CD4-positive, alpha-beta T cell treated with Interleukin-12 subunit alpha and Interleukin-12 subunit beta, for 1 hour (primary cell): ENCODE data around the gene LYPD8.
"Not testable (repeated sequence)": the region's sequence is repeated elsewhere in the genome, so short reads cannot be mapped to it uniquely, and the experiment has no call there.

Experiments used
- DNase-seq: peaks from one replicate; pipeline ENCODE4 v3.0.0-alpha.2; 2020

The LYPD8 gene

GRCh38 chr1:248755517-248755916 lies at the start of gene LYPD8:
Gene LYPD8, minus strand, starts transcription at chr1:248755759. Its CDS starts 4,678 bp downstream, at chr1:248751081.
- DNase-seq = no peak

GRCh38 chr1:248804771-248805681 lies 49.5 kb upstream of the LYPD8 start:
- DNase-seq = no peak

GRCh38 chr1:248803501-248803900 lies 47.9 kb upstream of the LYPD8 start:
- not testable (repeated sequence) for DNase-seq

GRCh38 chr1:248802454-248802853 lies 46.9 kb upstream of the LYPD8 start:
- DNase-seq = no peak

GRCh38 chr1:248800459-248800858 lies 44.9 kb upstream of the LYPD8 start:
- no peak for DNase-seq

- no peak for DNase-seq
Measured at GRCh38 chr1:248798791-248799190, 43.2 kb upstream of the LYPD8 start.

GRCh38 chr1:248794663-248795062 lies 39.1 kb upstream of the LYPD8 start:
- DNase-seq = not testable (repeated sequence)

- no peak for DNase-seq
Measured at GRCh38 chr1:248793592-248793991, 38.0 kb upstream of the LYPD8 start.

GRCh38 chr1:248792342-248792741 lies 36.8 kb upstream of the LYPD8 start:
- no peak for DNase-seq

GRCh38 chr1:248791010-248791409 lies 35.5 kb upstream of the LYPD8 start:
- DNase-seq = no peak

- DNase-seq = no peak
Measured at GRCh38 chr1:248790456-248790855, 34.9 kb upstream of the LYPD8 start.

- DNase-seq = not testable (repeated sequence)
Measured at GRCh38 chr1:248789337-248789736, 33.8 kb upstream of the LYPD8 start.

- no peak for DNase-seq
Measured at GRCh38 chr1:248788327-248788726, 32.8 kb upstream of the LYPD8 start.

- no peak for DNase-seq
Measured at GRCh38 chr1:248787430-248787829, 31.9 kb upstream of the LYPD8 start.

- no peak for DNase-seq
Measured at GRCh38 chr1:248786156-248786555, 30.6 kb upstream of the LYPD8 start.

- no peak for DNase-seq
Measured at GRCh38 chr1:248783367-248783766, 27.8 kb upstream of the LYPD8 start.

- DNase-seq = no peak
Measured at GRCh38 chr1:248782416-248783141, 27.0 kb upstream of the LYPD8 start.

- DNase-seq = no peak
Measured at GRCh38 chr1:248779350-248779749, 23.8 kb upstream of the LYPD8 start.

- DNase-seq = no peak
Measured at GRCh38 chr1:248778906-248779305, 23.3 kb upstream of the LYPD8 start.

- no peak for DNase-seq
Measured at GRCh38 chr1:248776991-248777390, 21.4 kb upstream of the LYPD8 start.

GRCh38 chr1:248775441-248775840 lies 19.9 kb upstream of the LYPD8 start:
- no peak for DNase-seq

GRCh38 chr1:248759644-248760043 lies 4.1 kb upstream of the LYPD8 start:
- no peak for DNase-seq

GRCh38 chr1:248758352-248758751 lies 2.8 kb upstream of the LYPD8 start:
- no peak for DNase-seq

GRCh38 chr1:248757784-248758195 lies 2.2 kb upstream of the LYPD8 start:
- DNase-seq = no peak
